ENCODE measurements around the gene CARNS1. TPM values are rescaled to one million over a fixed set of nuclear protein-coding genes. Genes with fewer than 3 reads are reported as not detected.

The CARNS1 gene
- total and polyA plus RNA-seq, 2 of the 13 experiments (the other 11 are each of a cell fraction or from before 2014, with no cell fraction given), result not detected

DNA sequence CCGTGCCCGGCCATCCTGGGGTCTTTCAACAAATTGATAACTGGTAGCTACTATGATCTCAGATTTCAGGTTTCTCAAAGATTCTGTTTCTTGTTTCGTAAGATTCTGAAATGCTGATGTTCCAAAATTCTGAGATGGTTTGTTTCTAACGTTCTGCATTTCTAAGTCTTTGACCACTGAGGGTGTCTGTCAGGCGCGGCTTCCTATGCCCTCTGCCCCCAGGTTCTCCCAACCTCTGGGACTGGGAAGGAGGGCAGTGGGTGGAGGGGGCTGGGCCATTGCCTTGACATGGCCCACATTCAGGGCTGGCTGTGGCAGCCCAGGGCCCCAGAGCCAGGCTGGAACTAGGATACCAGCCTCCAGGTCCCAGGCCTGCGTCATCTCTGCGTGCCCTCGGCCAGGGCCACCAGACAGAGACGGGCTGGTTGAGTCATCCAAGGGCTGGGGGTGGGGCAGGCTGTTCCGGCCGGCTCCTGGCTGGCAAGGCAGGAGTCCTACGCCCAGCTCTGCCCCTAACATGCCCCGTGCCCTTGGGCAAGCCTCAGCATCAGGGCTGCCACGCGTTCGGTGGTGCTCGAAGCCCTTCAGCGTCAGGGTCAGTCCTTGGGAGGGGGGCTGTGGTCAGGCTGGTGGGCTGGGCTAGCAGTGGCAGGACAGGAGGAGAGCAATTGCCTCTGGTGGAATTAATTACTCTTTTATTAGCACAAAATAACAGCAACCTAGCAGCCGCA is 48.4 kb downstream of the CARNS1 start (continued):
- TF ChIP-seq, protein P1, sequence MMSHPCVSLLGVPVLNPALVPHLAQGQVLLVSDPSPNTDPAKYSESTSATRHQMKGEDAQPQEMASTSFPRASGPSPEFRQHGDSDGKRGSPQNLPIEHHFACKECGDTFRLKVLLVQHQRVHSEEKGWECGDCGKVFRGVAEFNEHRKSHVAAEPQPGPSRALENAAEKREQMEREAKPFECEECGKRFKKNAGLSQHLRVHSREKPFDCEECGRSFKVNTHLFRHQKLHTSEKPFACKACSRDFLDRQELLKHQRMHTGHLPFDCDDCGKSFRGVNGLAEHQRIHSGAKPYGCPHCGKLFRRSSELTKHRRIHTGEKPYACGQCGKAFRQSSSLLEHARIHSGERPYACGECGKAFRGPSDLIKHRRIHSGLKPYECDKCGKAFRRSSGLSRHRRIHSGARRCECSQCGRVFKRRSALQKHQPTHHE (CRISPR knock-in tag; IDR thresholded peaks at IDR 0.05; ENCODE audit: borderline replicate concordance), result no peak
- peak; percentile 55 for TF ChIP-seq HDAC1 (CRISPR knock-in tag; IDR thresholded peaks at IDR 0.05)
- no peak for TF ChIP-seq FOXK2 (IDR thresholded peaks at IDR 0.05)
- TF ChIP-seq, protein P2, sequence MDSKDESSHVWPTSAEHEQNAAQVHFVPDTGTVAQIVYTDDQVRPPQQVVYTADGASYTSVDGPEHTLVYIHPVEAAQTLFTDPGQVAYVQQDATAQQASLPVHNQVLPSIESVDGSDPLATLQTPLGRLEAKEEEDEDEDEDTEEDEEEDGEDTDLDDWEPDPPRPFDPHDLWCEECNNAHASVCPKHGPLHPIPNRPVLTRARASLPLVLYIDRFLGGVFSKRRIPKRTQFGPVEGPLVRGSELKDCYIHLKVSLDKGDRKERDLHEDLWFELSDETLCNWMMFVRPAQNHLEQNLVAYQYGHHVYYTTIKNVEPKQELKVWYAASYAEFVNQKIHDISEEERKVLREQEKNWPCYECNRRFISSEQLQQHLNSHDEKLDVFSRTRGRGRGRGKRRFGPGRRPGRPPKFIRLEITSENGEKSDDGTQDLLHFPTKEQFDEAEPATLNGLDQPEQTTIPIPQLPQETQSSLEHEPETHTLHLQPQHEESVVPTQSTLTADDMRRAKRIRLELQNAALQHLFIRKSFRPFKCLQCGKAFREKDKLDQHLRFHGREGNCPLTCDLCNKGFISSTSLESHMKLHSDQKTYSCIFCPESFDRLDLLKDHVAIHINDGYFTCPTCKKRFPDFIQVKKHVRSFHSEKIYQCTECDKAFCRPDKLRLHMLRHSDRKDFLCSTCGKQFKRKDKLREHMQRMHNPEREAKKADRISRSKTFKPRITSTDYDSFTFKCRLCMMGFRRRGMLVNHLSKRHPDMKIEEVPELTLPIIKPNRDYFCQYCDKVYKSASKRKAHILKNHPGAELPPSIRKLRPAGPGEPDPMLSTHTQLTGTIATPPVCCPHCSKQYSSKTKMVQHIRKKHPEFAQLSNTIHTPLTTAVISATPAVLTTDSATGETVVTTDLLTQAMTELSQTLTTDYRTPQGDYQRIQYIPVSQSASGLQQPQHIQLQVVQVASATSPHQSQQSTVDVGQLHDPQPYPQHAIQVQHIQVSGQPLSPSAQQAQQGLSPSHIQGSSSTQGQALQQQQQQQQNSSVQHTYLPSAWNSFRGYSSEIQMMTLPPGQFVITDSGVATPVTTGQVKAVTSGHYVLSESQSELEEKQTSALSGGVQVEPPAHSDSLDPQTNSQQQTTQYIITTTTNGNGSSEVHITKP (CRISPR knock-in tag; IDR thresholded peaks at IDR 0.05; ENCODE audit: low read depth), result no peak
- TF ChIP-seq SATB2 (CRISPR knock-in tag; IDR thresholded peaks at IDR 0.05), result no peak
- no peak for TF ChIP-seq NFIC (IDR thresholded peaks at IDR 0.05; ENCODE audit: low read length)
- TF ChIP-seq SPEN (CRISPR knock-in tag; IDR thresholded peaks at IDR 0.05; ENCODE audit: low read depth), result no peak; the same call in none of the 2 replicates
- TF ChIP-seq MYC (CRISPR knock-in tag; IDR thresholded peaks at IDR 0.05; ENCODE audit: borderline replicate concordance), result no peak
- TF ChIP-seq, protein P3, sequence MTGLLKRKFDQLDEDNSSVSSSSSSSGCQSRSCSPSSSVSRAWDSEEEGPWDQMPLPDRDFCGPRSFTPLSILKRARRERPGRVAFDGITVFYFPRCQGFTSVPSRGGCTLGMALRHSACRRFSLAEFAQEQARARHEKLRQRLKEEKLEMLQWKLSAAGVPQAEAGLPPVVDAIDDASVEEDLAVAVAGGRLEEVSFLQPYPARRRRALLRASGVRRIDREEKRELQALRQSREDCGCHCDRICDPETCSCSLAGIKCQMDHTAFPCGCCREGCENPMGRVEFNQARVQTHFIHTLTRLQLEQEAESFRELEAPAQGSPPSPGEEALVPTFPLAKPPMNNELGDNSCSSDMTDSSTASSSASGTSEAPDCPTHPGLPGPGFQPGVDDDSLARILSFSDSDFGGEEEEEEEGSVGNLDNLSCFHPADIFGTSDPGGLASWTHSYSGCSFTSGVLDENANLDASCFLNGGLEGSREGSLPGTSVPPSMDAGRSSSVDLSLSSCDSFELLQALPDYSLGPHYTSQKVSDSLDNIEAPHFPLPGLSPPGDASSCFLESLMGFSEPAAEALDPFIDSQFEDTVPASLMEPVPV (CRISPR knock-in tag; IDR thresholded peaks at IDR 0.05), result no peak
- TF ChIP-seq, protein P4, sequence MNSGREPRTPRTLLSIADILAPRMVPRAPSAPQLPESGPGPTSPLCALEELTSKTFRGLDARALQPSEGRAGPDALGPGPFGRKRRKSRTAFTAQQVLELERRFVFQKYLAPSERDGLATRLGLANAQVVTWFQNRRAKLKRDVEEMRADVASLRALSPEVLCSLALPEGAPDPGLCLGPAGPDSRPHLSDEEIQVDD (CRISPR knock-in tag; IDR thresholded peaks at IDR 0.05; ENCODE audit: borderline replicate concordance), result no peak
- TF ChIP-seq SKI (IDR thresholded peaks at IDR 0.05; ENCODE audit: partially characterized antibody), result peak; percentile 82
- no peak for TF ChIP-seq ZNF234 (CRISPR knock-in tag; conservative IDR thresholded peaks at IDR 0.05)
- 0 out of 2 replicates have a peak, but pooled peaks have one; percentile 8 for TF ChIP-seq ZNF776 (CRISPR knock-in tag; IDR thresholded peaks at IDR 0.05)
- peak; percentile 36 for TF ChIP-seq HNRNPLL (IDR thresholded peaks at IDR 0.05; ENCODE audit: low read depth, low read length, poor library complexity, severe bottlenecking)
- no peak for TF ChIP-seq ZNF672 (CRISPR knock-in tag; IDR thresholded peaks at IDR 0.05)
- TF ChIP-seq ZNF264 (CRISPR knock-in tag; IDR thresholded peaks at IDR 0.05), result no peak
- no peak for TF ChIP-seq NR2F2 (IDR thresholded peaks at IDR 0.05; ENCODE audit: borderline replicate concordance, low read depth)
- TF ChIP-seq ONECUT2 (CRISPR knock-in tag; IDR thresholded peaks at IDR 0.05), result no peak
- no peak for TF ChIP-seq ZNF547 (CRISPR knock-in tag; IDR thresholded peaks at IDR 0.05)
- TF ChIP-seq JARID2 (CRISPR knock-in tag; IDR thresholded peaks at IDR 0.05; ENCODE audit: insufficient replicate concordance), result no peak
- TF ChIP-seq ZNF761 (CRISPR knock-in tag; conservative IDR thresholded peaks at IDR 0.05), result no peak
- no peak for TF ChIP-seq ARNT (IDR thresholded peaks at IDR 0.05)
- TF ChIP-seq ZNF766 (CRISPR knock-in tag; IDR thresholded peaks at IDR 0.05; ENCODE audit: borderline replicate concordance), result 0 out of 2 replicates have a peak, but pooled peaks have one; percentile 1
- TF ChIP-seq ZNF570 (CRISPR knock-in tag; IDR thresholded peaks at IDR 0.05; ENCODE audit: borderline replicate concordance), result no peak
